GM13977 (cell line): ENCODE results near the gene TECPR1.
A peak's percentile ranks its signal among the peaks of the same experiment; 100 is the strongest.

ENCODE experiments used
- DNase-seq: peaks from one replicate; pipeline ENCODE4 v3.0.0; 2012; ENCODE audit warnings: low spot score
- in situ Hi-C: fragments of 300-500 bp; cut with MboI; formaldehyde crosslinking; loops from one replicate; pipeline ENCODE4 v1.12.0; 2022; ENCODE audit warnings: low sequenced_read_pairs, low pct_unique_long_range_greater_than_20kb, mixed read lengths, inconsistent platforms; ENCODE audit not compliant: unreplicated experiment
- TF ChIP-seq, protein P1 (sequence below): IDR thresholded peaks from 2 replicates; pipeline ENCODE4 v1.5.1; 2012; ENCODE audit warnings: mild to moderate bottlenecking, control low read depth; ENCODE audit not compliant: insufficient read depth; ENCODE audit errors: extremely low read depth, missing control alignments

Gene TECPR1

GRCh38 chr7:98213296-98213887 is 38.6 kb downstream of the TECPR1 start:
- in situ Hi-C loops = no loop called here
- TF ChIP-seq, protein P1, sequence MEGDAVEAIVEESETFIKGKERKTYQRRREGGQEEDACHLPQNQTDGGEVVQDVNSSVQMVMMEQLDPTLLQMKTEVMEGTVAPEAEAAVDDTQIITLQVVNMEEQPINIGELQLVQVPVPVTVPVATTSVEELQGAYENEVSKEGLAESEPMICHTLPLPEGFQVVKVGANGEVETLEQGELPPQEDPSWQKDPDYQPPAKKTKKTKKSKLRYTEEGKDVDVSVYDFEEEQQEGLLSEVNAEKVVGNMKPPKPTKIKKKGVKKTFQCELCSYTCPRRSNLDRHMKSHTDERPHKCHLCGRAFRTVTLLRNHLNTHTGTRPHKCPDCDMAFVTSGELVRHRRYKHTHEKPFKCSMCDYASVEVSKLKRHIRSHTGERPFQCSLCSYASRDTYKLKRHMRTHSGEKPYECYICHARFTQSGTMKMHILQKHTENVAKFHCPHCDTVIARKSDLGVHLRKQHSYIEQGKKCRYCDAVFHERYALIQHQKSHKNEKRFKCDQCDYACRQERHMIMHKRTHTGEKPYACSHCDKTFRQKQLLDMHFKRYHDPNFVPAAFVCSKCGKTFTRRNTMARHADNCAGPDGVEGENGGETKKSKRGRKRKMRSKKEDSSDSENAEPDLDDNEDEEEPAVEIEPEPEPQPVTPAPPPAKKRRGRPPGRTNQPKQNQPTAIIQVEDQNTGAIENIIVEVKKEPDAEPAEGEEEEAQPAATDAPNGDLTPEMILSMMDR = no peak
- peak; percentile 46 for DNase-seq

GRCh38 chr7:98212532-98213041 is 39.4 kb downstream of the TECPR1 start:
- no peak for DNase-seq
- in situ Hi-C loops = no loop called here

DNA sequence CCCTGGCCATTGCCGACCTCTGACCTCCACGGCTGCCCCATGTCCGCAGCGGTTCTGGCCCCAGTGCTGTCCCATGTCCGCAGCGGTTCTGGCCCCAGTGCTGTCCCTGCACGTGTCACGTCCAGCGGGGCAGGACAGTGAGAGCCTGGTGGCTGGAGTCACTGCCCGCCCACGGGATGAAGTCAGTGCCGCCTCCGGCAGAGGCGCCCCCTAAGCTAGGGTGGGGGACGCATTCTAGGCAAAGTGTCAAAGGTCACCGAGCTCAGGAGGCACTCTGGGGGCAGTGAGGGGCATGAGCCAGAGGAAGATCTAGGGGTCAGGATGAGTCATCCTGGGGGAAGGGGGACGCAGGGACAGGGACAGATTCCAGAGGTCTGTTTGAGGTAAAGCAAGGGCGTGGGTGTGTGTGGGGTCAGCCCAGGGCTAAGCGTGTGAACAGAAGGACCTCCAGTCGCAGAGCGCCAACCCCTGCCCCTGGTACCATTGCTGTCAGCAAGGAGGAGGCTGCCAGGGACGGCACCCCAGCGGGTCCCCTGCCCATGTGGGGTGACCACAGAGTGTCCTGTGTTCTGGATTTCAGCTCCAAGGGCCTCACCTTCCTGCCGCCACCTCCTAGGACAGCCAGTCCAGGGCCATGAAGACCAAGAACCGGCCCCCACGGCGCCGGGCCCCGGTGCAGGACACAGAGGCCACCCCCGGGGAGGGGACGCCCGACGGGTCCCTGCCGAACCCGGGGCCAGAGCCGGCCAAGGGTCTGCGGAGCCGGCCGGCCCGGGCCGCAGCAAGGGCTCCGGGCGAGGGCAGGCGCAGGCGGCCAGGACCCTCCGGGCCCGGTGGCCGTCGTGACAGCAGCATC is 40.1 kb downstream of the TECPR1 start:
- DNase-seq = peak; percentile 45
- TF ChIP-seq, protein P1 = no peak
- in situ Hi-C loops = no loop called here

More at GRCh38 chr7:98212532-98213041, 39.4 kb downstream of the TECPR1 start:
- TF ChIP-seq, protein P1 = no peak

- peak; percentile 82 for DNase-seq
- in situ Hi-C loops = no loop called here
- TF ChIP-seq, protein P1 = no peak
These were observed 40.8 kb downstream of the TECPR1 start, which contains the start of gene BHLHA15 for GRCh38 chr7:98211221-98211675. Gene BHLHA15 (plus strand): TSS chr7:98211439. CDS start chr7:98212310, 871 bp downstream.

GRCh38 chr7:98210513-98211220 is 41.4 kb downstream of the TECPR1 start:
- TF ChIP-seq, protein P1 = no peak
- in situ Hi-C loops = no loop called here
- no peak for DNase-seq

DNA sequence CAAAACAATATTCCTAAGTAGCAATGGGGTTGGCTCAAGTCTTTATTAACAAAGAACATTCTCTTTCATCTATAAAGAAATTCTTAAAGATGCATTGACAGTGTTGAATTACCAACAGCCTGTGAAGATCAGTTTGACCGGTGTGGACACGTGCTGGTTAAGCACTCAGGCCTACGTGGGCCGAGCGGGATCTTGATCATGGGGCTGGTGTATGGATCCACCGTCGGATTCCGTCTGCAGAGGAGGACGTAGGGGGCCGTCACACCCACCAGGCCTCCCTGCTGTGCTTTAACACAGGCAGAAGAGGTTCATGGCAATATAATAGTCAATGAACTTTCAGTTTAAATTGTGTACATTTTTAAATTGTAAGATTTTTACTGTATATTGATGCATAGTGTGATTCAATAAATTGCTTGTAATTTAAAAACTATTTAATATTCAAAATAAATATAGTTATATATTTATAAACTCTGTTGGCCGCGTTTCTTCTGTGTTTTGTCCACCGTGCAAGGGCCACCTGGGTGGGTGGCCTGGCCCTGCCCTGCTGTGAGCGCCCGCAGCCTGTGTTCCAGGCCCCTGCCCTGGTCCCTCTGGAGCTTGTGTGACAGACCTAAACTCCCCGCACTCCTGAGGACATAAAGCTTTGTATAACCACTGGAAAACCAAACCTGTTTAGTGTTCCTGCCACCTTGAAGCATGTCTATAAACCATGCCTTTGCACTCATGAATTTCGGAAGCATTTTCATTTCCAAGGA is 42.7 kb downstream of the TECPR1 start:
- in situ Hi-C loops = no loop called here
- no peak for DNase-seq
- TF ChIP-seq, protein P1 = no peak
